GM18508 (cell line): ENCODE measurements around the gene AGL.
"Not testable (repeated sequence)": the region's sequence is repeated elsewhere in the genome, so short reads cannot be mapped to it uniquely, and the experiment has no call there.

Experiments used
- ATAC-seq: cut with Tn5 transposase; IDR thresholded peaks from one replicate; pipeline ENCODE4 v1.9.1; 2021; ENCODE audit warnings: moderate number of reproducible peaks; ENCODE audit not compliant: insufficient read depth, unreplicated experiment

The AGL gene

GRCh38 chr1:99850459-99851291, 514 bp downstream of the AGL start:
- ATAC-seq: no peak

GRCh38 chr1:99851850-99852454, 1.8 kb downstream of the AGL start:
- no peak for ATAC-seq

GRCh38 chr1:99852648-99853047, 2.5 kb downstream of the AGL start:
- ATAC-seq: no peak

- ATAC-seq: no peak
Observed at GRCh38 chr1:99855914-99856450, 5.8 kb downstream of the AGL start.

GRCh38 chr1:99857041-99857440, 6.9 kb downstream of the AGL start:
- ATAC-seq: not testable (repeated sequence)

- no peak for ATAC-seq
Observed at GRCh38 chr1:99858286-99858685, 8.1 kb downstream of the AGL start.

GRCh38 chr1:99858881-99859280, 8.7 kb downstream of the AGL start:
- ATAC-seq: no peak

GRCh38 chr1:99860703-99861102, 10.5 kb downstream of the AGL start:
- no peak for ATAC-seq

GRCh38 chr1:99867682-99868081, 17.5 kb downstream of the AGL start:
- no peak for ATAC-seq

- no peak for ATAC-seq
Observed at GRCh38 chr1:99869304-99869703, 19.1 kb downstream of the AGL start.

GRCh38 chr1:99869723-99870122, 19.6 kb downstream of the AGL start:
- ATAC-seq: no peak

GRCh38 chr1:99872063-99872462, 21.9 kb downstream of the AGL start:
- no peak for ATAC-seq

GRCh38 chr1:99877568-99877967, 27.4 kb downstream of the AGL start:
- ATAC-seq: no peak

GRCh38 chr1:99886179-99886578, 36.0 kb downstream of the AGL start:
- ATAC-seq: no peak

GRCh38 chr1:99886841-99887240, 36.7 kb downstream of the AGL start:
- ATAC-seq: no peak

- no peak for ATAC-seq
Observed at GRCh38 chr1:99887890-99888289, 37.7 kb downstream of the AGL start.

GRCh38 chr1:99891997-99892396, 41.8 kb downstream of the AGL start:
- no peak for ATAC-seq

GRCh38 chr1:99903278-99903677, 53.1 kb downstream of the AGL start:
- ATAC-seq: not testable (repeated sequence)

GRCh38 chr1:99906535-99906934, 56.4 kb downstream of the AGL start:
- ATAC-seq: no peak

- ATAC-seq: no peak
Observed at GRCh38 chr1:99917214-99917613, 67.1 kb downstream of the AGL start.

GRCh38 chr1:99919220-99919619, 69.1 kb downstream of the AGL start:
- ATAC-seq: no peak

GRCh38 chr1:99934801-99935200, 84.6 kb downstream of the AGL start:
- no peak for ATAC-seq
